Measurements from ENCODE around the gene WDFY2.
A peak's percentile ranks its signal among the peaks of the same experiment; 100 is the strongest.
"Not testable (repeated sequence)": the region's sequence is repeated elsewhere in the genome, so short reads cannot be mapped to it uniquely, and the experiment has no call there.

WDFY2 gene

GRCh38 chr13:51583875-51584730, at the start of gene WDFY2:
Gene WDFY2, plus strand, starts transcription at chr13:51584462. Its CDS starts 226 bp downstream, at chr13:51584688.
- DNase-seq = peak; percentile 100

GRCh38 chr13:51538591-51539179, 45.6 kb upstream of the WDFY2 start:
- DNase-seq = no peak

- DNase-seq = no peak
Observed at GRCh38 chr13:51539887-51540286, 44.4 kb upstream of the WDFY2 start.

- DNase-seq = no peak
Observed at GRCh38 chr13:51541037-51541436, 43.2 kb upstream of the WDFY2 start.

- peak; percentile 33 for DNase-seq
Observed at GRCh38 chr13:51541809-51542258, 42.4 kb upstream of the WDFY2 start.

- no peak for DNase-seq
Observed at GRCh38 chr13:51542346-51543242, 41.7 kb upstream of the WDFY2 start.

GRCh38 chr13:51545446-51545845, 38.8 kb upstream of the WDFY2 start:
- not testable (repeated sequence) for DNase-seq

GRCh38 chr13:51547425-51548176, 36.7 kb upstream of the WDFY2 start:
- no peak for DNase-seq

GRCh38 chr13:51549050-51549449, 35.2 kb upstream of the WDFY2 start:
- no peak for DNase-seq

GRCh38 chr13:51549593-51549992, 34.7 kb upstream of the WDFY2 start:
- no peak for DNase-seq

- DNase-seq = no peak
Observed at GRCh38 chr13:51550151-51550550, 34.1 kb upstream of the WDFY2 start.

- DNase-seq = no peak
Observed at GRCh38 chr13:51551416-51551815, 32.8 kb upstream of the WDFY2 start.

- no peak for DNase-seq
Observed at GRCh38 chr13:51552027-51552426, 32.2 kb upstream of the WDFY2 start.

GRCh38 chr13:51553531-51553930, 30.7 kb upstream of the WDFY2 start:
- DNase-seq = no peak

GRCh38 chr13:51556740-51557139, 27.5 kb upstream of the WDFY2 start:
- DNase-seq = no peak

- DNase-seq = no peak
Observed at GRCh38 chr13:51557438-51557837, 26.8 kb upstream of the WDFY2 start.

- peak; percentile 93 for DNase-seq
Observed at GRCh38 chr13:51557875-51558612, 26.2 kb upstream of the WDFY2 start.

- DNase-seq = no peak
Observed at GRCh38 chr13:51559946-51560735, 24.1 kb upstream of the WDFY2 start.

- no peak for DNase-seq
Observed at GRCh38 chr13:51562011-51562671, 22.1 kb upstream of the WDFY2 start.

- DNase-seq = no peak
Observed at GRCh38 chr13:51564252-51564651, 20.0 kb upstream of the WDFY2 start.
